Epithelial cell of prostate (primary cell): Measurements from ENCODE around the gene ABCC11.

Source experiments
- DNase-seq: peaks from one replicate; pipeline ENCODE4 v3.0.0-alpha.2; 2011; ENCODE audit warnings: low read depth, low spot score
- H3K27ac ChIP-seq: fragments of 450-650 bp; 2 replicates; pipeline ENCODE4 v1.5.1; 2017; ENCODE audit warnings: mild to moderate bottlenecking

The ABCC11 gene

GRCh38 chr16:48136547-48137360 lies 110.6 kb downstream of the ABCC11 start:
- DNase-seq: no peak

GRCh38 chr16:48133455-48134211 lies 113.7 kb downstream of the ABCC11 start:
- peak; percentile 26 for DNase-seq
- no peak overlapping the region for H3K27ac ChIP-seq

More at GRCh38 chr16:48136547-48137360, 110.6 kb downstream of the ABCC11 start:
- no peak overlapping the region for H3K27ac ChIP-seq

GRCh38 chr16:48132696-48133095 lies 114.6 kb downstream of the ABCC11 start:
- no peak overlapping the region for H3K27ac ChIP-seq
- DNase-seq: no peak

GRCh38 chr16:48131201-48131935 lies 116.0 kb downstream of the ABCC11 start:
- H3K27ac ChIP-seq: no peak overlapping the region
- no peak for DNase-seq

GRCh38 chr16:48129926-48130325 lies 117.4 kb downstream of the ABCC11 start:
- DNase-seq: peak; percentile 43
- no peak overlapping the region for H3K27ac ChIP-seq

GRCh38 chr16:48128769-48129168 lies 118.6 kb downstream of the ABCC11 start:
- no peak overlapping the region for H3K27ac ChIP-seq
- no peak for DNase-seq

GRCh38 chr16:48126801-48127644 lies 120.3 kb downstream of the ABCC11 start:
- H3K27ac ChIP-seq: peak overlapping the region; percentile 4
- DNase-seq: peak; percentile 68

GRCh38 chr16:48125888-48126287 lies 121.5 kb downstream of the ABCC11 start:
- no peak for DNase-seq
- no peak overlapping the region for H3K27ac ChIP-seq

- no peak for DNase-seq
- no peak overlapping the region for H3K27ac ChIP-seq
Observed at GRCh38 chr16:48124266-48124665, 123.1 kb downstream of the ABCC11 start.

- DNase-seq: peak; percentile 95
- H3K27ac ChIP-seq: peak overlapping the region; percentile 32
Observed at GRCh38 chr16:48123104-48123788, 124.1 kb downstream of the ABCC11 start.

GRCh38 chr16:48121276-48121675 lies 126.1 kb downstream of the ABCC11 start:
- DNase-seq: no peak
- no peak overlapping the region for H3K27ac ChIP-seq

GRCh38 chr16:48118841-48119240 lies 128.5 kb downstream of the ABCC11 start:
- no peak for DNase-seq
- no peak overlapping the region for H3K27ac ChIP-seq

GRCh38 chr16:48117217-48118105 lies 129.9 kb downstream of the ABCC11 start:
- H3K27ac ChIP-seq: no peak overlapping the region
- DNase-seq: no peak
